ENCODE data around the gene SGMS1. TPM values are rescaled to one million over a fixed set of nuclear protein-coding genes. Genes with fewer than 3 reads are reported as not detected.

SGMS1 gene
- 99.6 TPM for total RNA-seq

DNA sequence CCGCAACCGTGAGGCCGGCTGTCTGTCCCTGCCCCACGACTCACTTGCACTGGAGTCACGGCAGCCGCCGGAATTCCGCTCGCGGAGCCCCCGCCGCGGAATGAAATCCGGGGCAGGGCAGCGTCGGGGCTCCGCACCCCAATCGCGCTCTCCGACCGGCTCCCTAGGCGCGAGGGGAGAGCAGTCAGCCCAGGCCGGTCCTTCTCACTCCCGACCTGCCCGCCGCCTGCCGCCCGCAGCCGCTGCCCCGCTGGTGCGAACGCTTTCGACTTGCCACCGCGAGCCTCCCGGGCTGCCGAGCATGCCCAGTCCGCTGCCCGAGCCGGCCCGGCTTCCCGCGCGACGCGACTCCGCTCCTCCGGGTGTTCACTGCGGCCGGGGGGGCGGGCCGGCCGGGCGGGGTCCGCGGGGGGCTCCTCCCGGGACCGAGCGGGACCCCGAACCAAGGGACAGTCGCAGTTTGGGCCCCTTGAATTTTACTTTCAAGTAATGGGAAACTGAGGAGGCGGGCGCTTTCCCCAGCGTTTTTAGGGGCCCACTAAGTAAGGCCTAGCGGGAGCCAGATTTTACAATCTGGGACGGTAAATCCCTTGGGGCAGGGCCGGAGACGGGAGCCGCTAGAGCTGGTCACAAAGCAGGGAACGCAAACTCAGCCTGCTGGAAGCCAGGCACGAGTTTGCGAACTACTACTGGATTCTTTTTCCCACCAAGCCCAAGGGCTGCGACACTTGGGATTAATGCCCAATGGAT is at the start of gene SGMS1:
Gene SGMS1 (minus strand): TSS at position 294 of the 750 bp plus-strand sequence. CDS start 279,842 bp downstream, outside the sequence.

Small RNA genes within 50 kb of the gene (small RNA-seq; reads per million reads assigned to genes)
- gene RNU7-107P (ENCODE audit: low replicate concordance) = not detected

Other genes with a start within 250 kb of the SGMS1 start
- gene ASAH2B, start 116.0 kb upstream of the SGMS1 start, total RNA-seq = 5.8 TPM